ENCODE data around the gene ZNF467.
A peak's percentile ranks its signal among the peaks of the same experiment; 100 is the strongest.

ZNF467 gene

GRCh38 chr7:149799397-149800168, 26.2 kb upstream of the ZNF467 start:
- Histone ChIP-seq H2BK5ac (ENCODE audit: low read length) (no peak overlapping the region), H3K27me3 (ENCODE audit: insufficient read depth, low read length, poor library complexity) (no peaks in the 10 kb centered on the region), H3K79me1 (ENCODE audit: low read length) (no peaks in the 10 kb centered on the region), H2AK5ac (ENCODE audit: low read length) (no peak overlapping the region), H3K18ac (ENCODE audit: low read length) (no peak overlapping the region), H3K36me3 (ENCODE audit: control insufficient read depth, insufficient read depth, low read length) (no peaks in the 10 kb centered on the region), H3K4me1 (ENCODE audit: control insufficient read depth, low read depth, low read length) (no peaks in the 10 kb centered on the region), H3K27ac (ENCODE audit: low read depth, low read length) (no peak overlapping the region), H3K23ac (ENCODE audit: low read length) (no peak overlapping the region), H4K5ac (ENCODE audit: low read length) (no peak overlapping the region), H2BK120ac (ENCODE audit: low read depth, low read length) (no peak overlapping the region), H4K8ac (ENCODE audit: low read depth, low read length) (no peak overlapping the region), H3K9ac (ENCODE audit: low read length) (no peak overlapping the region), H3K79me2 (ENCODE audit: control insufficient read depth, insufficient read depth, low read length) (no peaks in the 10 kb centered on the region), H3K4me2 (ENCODE audit: low read length) (no peak overlapping the region), H3K56ac (ENCODE audit: low read length) (no peak overlapping the region), H3K4me3 (ENCODE audit: low read length) (no peak overlapping the region), H2BK15ac (replicated peaks; ENCODE audit: low read depth) (no peak overlapping the region), H3K4ac (ENCODE audit: low read depth, low read length) (no peak overlapping the region)
- DNase-seq = peak; percentile 45
- WGBS (ENCODE audit: extremely low coverage, insufficient coverage, low lambda C conversion rate) = no CpG with 5 or more reads among the region's 8 CpGs

- WGBS (ENCODE audit: extremely low coverage, insufficient coverage, low lambda C conversion rate) = no CpG with 5 or more reads among the region's 7 CpGs
- H3K36me3 ChIP-seq (ENCODE audit: control insufficient read depth, insufficient read depth, low read length) = no peaks in the 10 kb centered on the region
- no peak overlapping the region for H3K4ac ChIP-seq (ENCODE audit: low read depth, low read length)
- no peak overlapping the region for H2BK15ac ChIP-seq (replicated peaks; ENCODE audit: low read depth)
- H3K4me3 ChIP-seq (ENCODE audit: low read length) = no peak overlapping the region
- no peaks in the 10 kb centered on the region for H3K27me3 ChIP-seq (ENCODE audit: insufficient read depth, low read length, poor library complexity)
- H3K27ac ChIP-seq (ENCODE audit: low read depth, low read length) = no peak overlapping the region
- no peaks in the 10 kb centered on the region for H3K79me1 ChIP-seq (ENCODE audit: low read length)
- no peak overlapping the region for H2BK5ac ChIP-seq (ENCODE audit: low read length)
- DNase-seq = no peak
- no peak overlapping the region for H3K23ac ChIP-seq (ENCODE audit: low read length)
- H3K79me2 ChIP-seq (ENCODE audit: control insufficient read depth, insufficient read depth, low read length) = no peaks in the 10 kb centered on the region
- H4K8ac ChIP-seq (ENCODE audit: low read depth, low read length) = no peak overlapping the region
- no peak overlapping the region for H3K56ac ChIP-seq (ENCODE audit: low read length)
- H3K4me2 ChIP-seq (ENCODE audit: low read length) = no peak overlapping the region
- no peak overlapping the region for H2AK5ac ChIP-seq (ENCODE audit: low read length)
- no peak overlapping the region for H3K18ac ChIP-seq (ENCODE audit: low read length)
- H2BK120ac ChIP-seq (ENCODE audit: low read depth, low read length) = no peak overlapping the region
- no peaks in the 10 kb centered on the region for H3K4me1 ChIP-seq (ENCODE audit: control insufficient read depth, low read depth, low read length)
- H3K9ac ChIP-seq (ENCODE audit: low read length) = no peak overlapping the region
- H4K5ac ChIP-seq (ENCODE audit: low read length) = no peak overlapping the region
Measured at GRCh38 chr7:149797771-149798170, 24.4 kb upstream of the ZNF467 start.

- Histone ChIP-seq H3K9ac (ENCODE audit: low read length) (no peak overlapping the region), H3K4me2 (ENCODE audit: low read length) (no peak overlapping the region), H4K5ac (ENCODE audit: low read length) (no peak overlapping the region), H3K36me3 (ENCODE audit: control insufficient read depth, insufficient read depth, low read length) (no peaks in the 10 kb centered on the region), H2BK15ac (replicated peaks; ENCODE audit: low read depth) (no peak overlapping the region), H3K27ac (ENCODE audit: low read depth, low read length) (no peak overlapping the region), H4K8ac (ENCODE audit: low read depth, low read length) (no peak overlapping the region), H2AK5ac (ENCODE audit: low read length) (no peak overlapping the region), H3K79me2 (ENCODE audit: control insufficient read depth, insufficient read depth, low read length) (no peaks in the 10 kb centered on the region), H3K18ac (ENCODE audit: low read length) (no peak overlapping the region), H2BK120ac (ENCODE audit: low read depth, low read length) (no peak overlapping the region), H3K4ac (ENCODE audit: low read depth, low read length) (no peak overlapping the region), H3K79me1 (ENCODE audit: low read length) (no peaks in the 10 kb centered on the region), H3K27me3 (ENCODE audit: insufficient read depth, low read length, poor library complexity) (no peaks in the 10 kb centered on the region), H2BK5ac (ENCODE audit: low read length) (no peak overlapping the region), H3K23ac (ENCODE audit: low read length) (no peak overlapping the region), H3K56ac (ENCODE audit: low read length) (no peak overlapping the region), H3K4me3 (ENCODE audit: low read length) (no peak overlapping the region), H3K4me1 (ENCODE audit: control insufficient read depth, low read depth, low read length) (no peaks in the 10 kb centered on the region)
- DNase-seq = no peak
- WGBS (ENCODE audit: extremely low coverage, insufficient coverage, low lambda C conversion rate) = no CpG with 5 or more reads among the region's 19 CpGs
Measured at GRCh38 chr7:149796287-149796860, 23.0 kb upstream of the ZNF467 start.

- H4K8ac ChIP-seq (ENCODE audit: low read depth, low read length) = no peak overlapping the region
- no peak overlapping the region for H3K27ac ChIP-seq (ENCODE audit: low read depth, low read length)
- H2BK15ac ChIP-seq (replicated peaks; ENCODE audit: low read depth) = no peak overlapping the region
- peaks cover 5% of the 10 kb centered on the region for H3K27me3 ChIP-seq (ENCODE audit: insufficient read depth, low read length, poor library complexity)
- H2BK120ac ChIP-seq (ENCODE audit: low read depth, low read length) = no peak overlapping the region
- no peaks in the 10 kb centered on the region for H3K79me2 ChIP-seq (ENCODE audit: control insufficient read depth, insufficient read depth, low read length)
- no peak for DNase-seq
- no peak overlapping the region for H3K18ac ChIP-seq (ENCODE audit: low read length)
- no peak overlapping the region for H3K4me2 ChIP-seq (ENCODE audit: low read length)
- H3K56ac ChIP-seq (ENCODE audit: low read length) = no peak overlapping the region
- no peak overlapping the region for H4K5ac ChIP-seq (ENCODE audit: low read length)
- no peaks in the 10 kb centered on the region for H3K4me1 ChIP-seq (ENCODE audit: control insufficient read depth, low read depth, low read length)
- no peak overlapping the region for H3K9ac ChIP-seq (ENCODE audit: low read length)
- no peak overlapping the region for H2BK5ac ChIP-seq (ENCODE audit: low read length)
- no peaks in the 10 kb centered on the region for H3K36me3 ChIP-seq (ENCODE audit: control insufficient read depth, insufficient read depth, low read length)
- no peak overlapping the region for H3K4ac ChIP-seq (ENCODE audit: low read depth, low read length)
- no CpG with 5 or more reads among the region's 10 CpGs for WGBS (ENCODE audit: extremely low coverage, insufficient coverage, low lambda C conversion rate)
- no peaks in the 10 kb centered on the region for H3K79me1 ChIP-seq (ENCODE audit: low read length)
- H3K23ac ChIP-seq (ENCODE audit: low read length) = no peak overlapping the region
- no peak overlapping the region for H3K4me3 ChIP-seq (ENCODE audit: low read length)
- no peak overlapping the region for H2AK5ac ChIP-seq (ENCODE audit: low read length)
Measured at GRCh38 chr7:149795126-149795525, 21.7 kb upstream of the ZNF467 start.

- Histone ChIP-seq H3K4me3 (ENCODE audit: low read length) (no peak overlapping the region), H3K23ac (ENCODE audit: low read length) (no peak overlapping the region), H3K56ac (ENCODE audit: low read length) (no peak overlapping the region), H3K79me2 (ENCODE audit: control insufficient read depth, insufficient read depth, low read length) (no peaks in the 10 kb centered on the region), H3K18ac (ENCODE audit: low read length) (no peak overlapping the region), H3K36me3 (ENCODE audit: control insufficient read depth, insufficient read depth, low read length) (no peaks in the 10 kb centered on the region), H4K8ac (ENCODE audit: low read depth, low read length) (no peak overlapping the region), H2BK5ac (ENCODE audit: low read length) (no peak overlapping the region), H2AK5ac (ENCODE audit: low read length) (no peak overlapping the region), H3K79me1 (ENCODE audit: low read length) (no peaks in the 10 kb centered on the region), H3K4me1 (ENCODE audit: control insufficient read depth, low read depth, low read length) (no peaks in the 10 kb centered on the region), H3K9ac (ENCODE audit: low read length) (no peak overlapping the region), H3K4ac (ENCODE audit: low read depth, low read length) (no peak overlapping the region), H3K27ac (ENCODE audit: low read depth, low read length) (no peak overlapping the region), H2BK15ac (replicated peaks; ENCODE audit: low read depth) (no peak overlapping the region), H3K27me3 (ENCODE audit: insufficient read depth, low read length, poor library complexity) (peaks cover 8% of the 10 kb centered on the region), H3K4me2 (ENCODE audit: low read length) (no peak overlapping the region), H4K5ac (ENCODE audit: low read length) (no peak overlapping the region), H2BK120ac (ENCODE audit: low read depth, low read length) (no peak overlapping the region)
- DNase-seq = no peak
- no CpG with 5 or more reads among the region's 6 CpGs for WGBS (ENCODE audit: extremely low coverage, insufficient coverage, low lambda C conversion rate)
Measured at GRCh38 chr7:149794661-149795060, 21.3 kb upstream of the ZNF467 start.

All from mesendoderm (in vitro differentiated cells).